GM18502 (cell line): ENCODE results near the gene HIVEP2.

Source experiments
- ATAC-seq: cut with Tn5 transposase; IDR thresholded peaks from one replicate; pipeline ENCODE4 v1.9.1; 2021; ENCODE audit warnings: mild to moderate bottlenecking; ENCODE audit not compliant: unreplicated experiment, poor library complexity

HIVEP2 gene

GRCh38 chr6:142925575-142926110, 19.3 kb downstream of the HIVEP2 start:
- ATAC-seq, result no peak

DNA sequence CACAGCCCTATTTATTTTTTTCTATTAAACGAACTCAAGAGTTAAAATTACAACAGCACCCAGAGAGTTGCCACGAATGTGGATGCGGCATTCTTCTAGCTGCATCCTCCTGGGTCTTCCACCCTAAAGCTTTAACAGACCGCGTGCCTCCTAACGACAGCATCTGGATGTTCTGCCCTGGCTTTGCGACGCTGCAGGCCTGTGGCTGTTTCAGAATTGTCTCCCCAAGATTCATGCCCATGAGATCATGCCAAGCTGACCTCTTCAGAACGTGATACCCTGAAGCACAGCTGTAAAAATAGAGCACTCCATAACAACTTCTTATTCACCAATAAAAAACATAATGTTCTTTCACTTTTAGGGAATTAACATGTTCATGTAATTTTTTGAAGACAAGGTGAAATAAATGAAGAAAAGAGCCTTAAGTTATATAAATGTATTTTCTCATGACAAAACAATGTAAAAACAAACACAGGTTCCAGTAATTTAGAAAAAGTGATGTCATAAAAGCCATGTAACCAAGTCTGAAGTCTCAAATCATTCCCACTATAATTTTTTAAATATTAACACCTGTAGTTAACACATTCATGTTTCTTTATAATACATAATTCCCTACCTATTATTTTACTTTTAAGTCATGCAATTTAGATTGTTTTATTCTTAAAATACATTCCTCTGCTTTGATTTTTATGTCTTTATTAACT, 26.5 kb downstream of the HIVEP2 start:
- ATAC-seq, result no peak

- no peak for ATAC-seq
These were observed 28.1 kb downstream of the HIVEP2 start for GRCh38 chr6:142916881-142917280.

DNA sequence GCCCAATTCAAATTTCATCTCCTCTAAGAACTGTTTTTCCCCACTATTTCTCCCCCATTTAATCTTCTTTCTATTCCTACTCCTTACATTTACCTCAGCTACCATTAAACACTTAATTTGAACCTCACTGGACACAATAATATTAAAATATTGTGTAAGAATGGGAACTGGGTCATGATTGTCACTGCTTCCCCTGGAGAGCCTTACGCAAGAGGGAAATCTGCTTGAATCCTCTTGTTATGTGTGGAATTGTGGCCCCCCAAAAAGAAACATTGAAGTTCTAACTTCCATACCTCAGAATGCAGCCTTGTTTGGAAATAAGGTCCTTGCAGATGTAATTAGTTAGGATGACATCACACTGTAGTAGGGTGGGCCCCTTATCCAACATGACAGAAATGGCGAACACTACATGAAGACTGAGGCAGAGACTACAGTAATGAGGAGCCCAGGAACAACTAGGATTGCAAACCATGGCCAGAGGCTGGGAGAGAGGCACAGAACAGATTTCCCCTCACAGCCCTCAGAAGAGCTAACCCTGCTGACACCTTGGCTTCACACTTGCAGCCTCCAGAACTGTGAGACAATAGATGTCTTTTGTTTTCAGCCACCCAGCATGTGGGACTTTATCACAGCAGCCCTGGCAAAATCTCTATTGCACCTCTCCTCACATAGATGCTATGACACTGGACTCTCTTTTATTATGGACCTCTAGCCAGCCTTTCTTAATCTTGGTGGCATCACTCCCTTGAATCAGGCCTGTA, 29.9 kb downstream of the HIVEP2 start:
- no peak for ATAC-seq

DNA sequence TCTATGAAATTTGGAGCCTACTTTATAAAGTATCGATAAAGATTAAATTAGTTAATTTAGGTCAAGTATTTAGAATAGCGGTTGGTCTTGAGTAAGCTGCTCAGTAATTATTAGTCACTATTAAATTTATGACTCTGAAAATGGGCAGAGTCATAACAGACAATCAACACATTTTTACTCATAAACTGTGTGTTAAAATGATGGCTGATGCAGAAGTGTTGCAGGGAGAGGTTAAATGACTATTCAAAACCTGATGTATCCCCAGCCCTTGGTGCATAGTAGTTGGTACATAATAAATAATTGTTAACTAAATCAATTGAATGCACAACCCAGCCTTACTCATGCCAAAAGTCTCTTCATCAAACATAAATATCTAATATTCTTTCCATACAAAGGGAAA, 30.6 kb downstream of the HIVEP2 start:
- no peak for ATAC-seq

- peak; percentile 94 for ATAC-seq
These were observed 31.4 kb downstream of the HIVEP2 start for GRCh38 chr6:142913511-142914047.

DNA sequence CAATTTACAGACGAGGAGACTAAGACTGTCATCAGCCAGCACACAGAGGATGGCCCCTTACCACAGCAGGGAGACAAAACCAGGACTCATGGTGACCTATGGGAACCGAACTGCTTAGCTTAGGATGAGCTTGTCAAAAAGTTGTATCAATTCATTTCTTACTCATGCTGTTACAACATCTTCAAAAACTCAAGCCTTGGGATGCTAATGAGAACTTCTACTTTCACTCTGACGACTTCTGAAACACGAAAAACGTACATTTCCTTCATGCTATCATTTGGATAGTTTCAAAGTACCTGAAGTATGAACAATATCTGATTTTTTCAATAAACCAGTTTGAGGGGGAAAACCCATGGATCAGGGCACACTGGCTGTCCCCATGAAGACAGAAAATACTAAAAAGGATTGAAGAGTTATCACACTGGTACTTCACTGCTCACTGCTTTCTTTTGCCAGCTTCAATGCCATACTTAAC, 31.9 kb downstream of the HIVEP2 start:
- ATAC-seq, result peak; percentile 75

- ATAC-seq, result no peak
These were observed 32.9 kb downstream of the HIVEP2 start for GRCh38 chr6:142912125-142912524.

- ATAC-seq, result no peak
These were observed 33.5 kb downstream of the HIVEP2 start for GRCh38 chr6:142911430-142911829.

GRCh38 chr6:142909686-142910085, 35.3 kb downstream of the HIVEP2 start:
- ATAC-seq, result no peak

DNA sequence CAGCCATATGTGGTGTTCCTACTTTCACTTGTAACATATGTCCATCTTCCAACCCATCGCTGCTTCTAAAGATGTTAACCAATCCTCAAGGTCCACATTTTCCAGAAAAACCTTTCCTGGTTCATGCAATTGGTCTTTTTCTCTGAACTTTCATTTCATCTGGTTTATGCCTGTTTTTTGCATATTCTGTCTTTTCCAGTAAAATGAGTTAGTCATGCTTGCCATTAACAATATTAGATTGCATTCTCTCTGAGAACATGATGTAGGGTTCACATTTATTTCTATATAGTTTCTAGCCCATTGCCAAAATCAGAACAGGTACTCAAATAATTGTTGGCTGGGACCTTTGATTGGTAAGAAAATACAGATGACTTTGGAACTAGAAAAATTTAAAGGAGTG, 36.7 kb downstream of the HIVEP2 start:
- no peak for ATAC-seq

DNA sequence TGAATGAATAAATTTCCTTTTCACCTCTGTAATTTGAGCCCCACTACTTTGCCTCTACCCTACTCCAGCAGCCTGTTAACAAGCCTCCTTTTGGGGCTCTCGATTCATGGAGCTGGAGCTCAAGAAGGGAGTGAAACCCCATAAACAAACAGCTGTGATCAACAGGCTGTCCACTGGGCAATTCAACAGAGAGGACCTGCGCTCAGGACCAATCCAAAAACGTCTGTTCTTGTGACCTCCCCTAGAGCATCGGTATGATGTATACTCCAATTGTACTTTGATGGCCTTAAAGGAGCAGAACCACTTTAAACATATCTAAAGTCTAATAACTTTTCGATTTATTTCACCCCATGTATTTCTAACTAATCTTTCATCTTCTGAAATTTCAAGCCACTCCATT, 37.4 kb downstream of the HIVEP2 start:
- ATAC-seq, result peak; percentile 6

DNA sequence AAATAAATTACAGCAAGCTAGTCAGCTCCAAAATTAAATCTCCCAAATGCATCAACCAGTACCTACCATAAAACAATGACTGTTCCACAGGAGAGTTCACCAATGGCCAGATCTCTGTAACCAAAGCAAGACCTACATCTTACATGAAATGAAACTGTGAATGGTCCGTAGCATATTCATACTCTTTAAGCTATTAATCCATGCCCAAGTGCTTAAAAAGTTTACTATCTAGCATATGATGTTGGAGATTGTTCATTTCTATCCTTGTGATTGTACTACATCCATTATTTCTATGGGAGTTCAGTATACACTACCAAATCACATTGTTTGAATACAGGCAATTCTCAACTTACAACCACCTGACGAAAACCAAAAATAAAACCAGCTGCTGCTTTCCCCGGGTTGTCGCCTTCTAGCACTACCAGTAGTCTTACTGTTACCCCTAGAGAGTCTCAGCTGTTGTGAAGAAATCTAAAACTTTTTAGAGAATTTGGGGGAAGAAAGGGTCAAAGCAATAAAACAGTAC, 38.0 kb downstream of the HIVEP2 start:
- ATAC-seq, result peak; percentile 67

DNA sequence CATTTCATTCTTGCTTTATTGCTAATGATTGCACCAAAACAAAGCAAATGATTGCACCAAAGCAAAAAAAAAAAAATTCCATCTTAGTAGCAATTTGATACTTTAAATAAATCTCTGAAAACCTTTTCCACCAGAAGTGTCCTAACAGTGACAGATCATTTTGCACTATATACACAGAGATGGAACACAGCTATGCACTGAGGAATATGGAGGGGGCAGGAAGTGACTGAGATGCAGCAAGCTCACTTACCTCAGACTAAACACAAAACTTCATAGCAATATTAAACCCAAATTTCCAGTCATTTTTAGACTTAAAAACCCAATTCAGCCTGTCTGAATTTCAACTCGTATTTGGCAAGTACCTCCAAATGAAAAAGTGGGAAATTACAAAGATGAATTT, 41.2 kb downstream of the HIVEP2 start:
- ATAC-seq, result no peak

DNA sequence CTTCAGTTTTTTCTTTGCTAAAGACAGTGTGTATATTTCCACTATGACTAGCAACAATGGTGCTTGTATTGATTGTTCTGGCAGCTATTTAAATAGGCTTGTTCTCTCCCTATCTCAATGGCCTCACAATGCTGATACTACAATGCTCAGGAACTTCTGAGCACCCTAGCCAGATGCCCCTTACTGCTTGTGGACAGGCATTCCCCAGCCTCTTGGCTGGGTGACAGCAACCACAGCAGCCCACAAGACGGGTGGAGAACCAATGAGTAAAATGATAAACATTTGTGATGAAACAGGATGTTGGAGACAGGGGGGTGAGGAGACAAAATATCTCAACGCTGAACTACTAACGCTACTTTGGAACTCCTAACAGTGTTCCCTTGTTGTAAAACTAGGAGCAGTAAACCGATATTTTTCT, 42.3 kb downstream of the HIVEP2 start:
- ATAC-seq, result peak; percentile 79

- ATAC-seq, result no peak
These were observed 43.4 kb downstream of the HIVEP2 start for GRCh38 chr6:142901611-142902010.

GRCh38 chr6:142900227-142900971, 44.6 kb downstream of the HIVEP2 start:
- no peak for ATAC-seq

GRCh38 chr6:142898927-142899895, 45.8 kb downstream of the HIVEP2 start:
- ATAC-seq, result no peak

GRCh38 chr6:142897659-142898058, 47.3 kb downstream of the HIVEP2 start:
- ATAC-seq, result no peak
